ENCODE measurements around the gene DCST2. TPM values are rescaled to one million over a fixed set of nuclear protein-coding genes. Genes with fewer than 3 reads are reported as not detected.

The DCST2 gene
- total RNA-seq, 1 experiment from 2014 or later: 0.21 TPM

- ChIA-PET CTCF (no interaction called here), POLR2A (ENCODE audit: low non-redundant PET) (no interaction called here)
- no peak overlapping the region for H3K27ac ChIP-seq (ENCODE audit: low read depth, low read length, poor library complexity, severe bottlenecking)
Measured at GRCh38 chr1:155026154-155026553, 7.4 kb downstream of the DCST2 start.

GRCh38 chr1:155024315-155024714, 9.3 kb downstream of the DCST2 start:
- no peak for TF ChIP-seq CTCF (conservative IDR thresholded peaks at IDR 0.05; ENCODE audit: low read depth, low read length)
- no peak for TF ChIP-seq EZH2 (IDR thresholded peaks at IDR 0.05; ENCODE audit: borderline replicate concordance, low read depth, low read length, poor library complexity, severe bottlenecking)
- H3K27ac ChIP-seq (ENCODE audit: low read depth, low read length, poor library complexity, severe bottlenecking): no peak overlapping the region
- intact Hi-C loops (cut with micrococcal nuclease; ENCODE audit: unreplicated experiment): no loop called here
- no peak overlapping the region for H3K4me3 ChIP-seq (ENCODE audit: low read depth, low read length, poor library complexity, severe bottlenecking)
- no peaks in the 10 kb centered on the region for H3K9me3 ChIP-seq (ENCODE audit: low read depth, low read length, poor library complexity, severe bottlenecking)
- no peaks in the 10 kb centered on the region for H3K4me1 ChIP-seq (ENCODE audit: insufficient read depth, low read length, poor library complexity, severe bottlenecking)
- no peak for DNase-seq (ENCODE audit: low spot score)
- no TSS peak for BruUV-seq (replicated peaks)
- no peaks in the 10 kb centered on the region for H3K27me3 ChIP-seq (replicated peaks; ENCODE audit: insufficient read depth, low read depth, low read length, poor library complexity)
- CTCF ChIA-PET: no interaction called here
- POLR2A ChIA-PET (ENCODE audit: low non-redundant PET): no interaction called here
- H3K36me3 ChIP-seq (ENCODE audit: insufficient read depth, low read length, poor library complexity, severe bottlenecking): no peaks in the 10 kb centered on the region

More at GRCh38 chr1:155026154-155026553, 7.4 kb downstream of the DCST2 start:
- intact Hi-C loops (cut with micrococcal nuclease; ENCODE audit: unreplicated experiment): no loop called here
- no peaks in the 10 kb centered on the region for H3K4me1 ChIP-seq (ENCODE audit: insufficient read depth, low read length, poor library complexity, severe bottlenecking)
- no TSS peak for BruUV-seq (replicated peaks)
- no peaks in the 10 kb centered on the region for H3K9me3 ChIP-seq (ENCODE audit: low read depth, low read length, poor library complexity, severe bottlenecking)
- H3K36me3 ChIP-seq (ENCODE audit: insufficient read depth, low read length, poor library complexity, severe bottlenecking): no peaks in the 10 kb centered on the region
- TF ChIP-seq CTCF (conservative IDR thresholded peaks at IDR 0.05; ENCODE audit: low read depth, low read length) (no peak), EZH2 (IDR thresholded peaks at IDR 0.05; ENCODE audit: borderline replicate concordance, low read depth, low read length, poor library complexity, severe bottlenecking) (no peak)
- H3K27me3 ChIP-seq (replicated peaks; ENCODE audit: insufficient read depth, low read depth, low read length, poor library complexity): no peaks in the 10 kb centered on the region
- no peak overlapping the region for H3K4me3 ChIP-seq (ENCODE audit: low read depth, low read length, poor library complexity, severe bottlenecking)
- no peak for DNase-seq (ENCODE audit: low spot score)

GRCh38 chr1:155023627-155024026, 10.0 kb downstream of the DCST2 start:
- intact Hi-C loops (cut with micrococcal nuclease; ENCODE audit: unreplicated experiment): no loop called here
- BruUV-seq (replicated peaks): no TSS peak
- POLR2A ChIA-PET (ENCODE audit: low non-redundant PET): interaction anchor here (0.6 kb wide), 1 partner anchor 27 kb away, joined by 4 read pairs; no protein-coding TSS in a partner anchor
- CTCF ChIA-PET: no interaction called here
- H3K27me3 ChIP-seq (replicated peaks; ENCODE audit: insufficient read depth, low read depth, low read length, poor library complexity): no peaks in the 10 kb centered on the region
- H3K4me3 ChIP-seq (ENCODE audit: low read depth, low read length, poor library complexity, severe bottlenecking): no peak overlapping the region
- TF ChIP-seq CTCF (conservative IDR thresholded peaks at IDR 0.05; ENCODE audit: low read depth, low read length) (no peak), EZH2 (IDR thresholded peaks at IDR 0.05; ENCODE audit: borderline replicate concordance, low read depth, low read length, poor library complexity, severe bottlenecking) (no peak)
- H3K9me3 ChIP-seq (ENCODE audit: low read depth, low read length, poor library complexity, severe bottlenecking): no peaks in the 10 kb centered on the region
- H3K27ac ChIP-seq (ENCODE audit: low read depth, low read length, poor library complexity, severe bottlenecking): no peak overlapping the region
- no peak for DNase-seq (ENCODE audit: low spot score)
- H3K36me3 ChIP-seq (ENCODE audit: insufficient read depth, low read length, poor library complexity, severe bottlenecking): no peaks in the 10 kb centered on the region
- no peaks in the 10 kb centered on the region for H3K4me1 ChIP-seq (ENCODE audit: insufficient read depth, low read length, poor library complexity, severe bottlenecking)
